IPS-NIHi7 (cell line): ENCODE data around the gene PCDHGA1.

Experiments used
- DNase-seq: peaks from one replicate; pipeline ENCODE4 v3.0.0; 2012; ENCODE audit warnings: mixed read lengths; ENCODE audit errors: extremely low spot score

Gene PCDHGA1

DNA sequence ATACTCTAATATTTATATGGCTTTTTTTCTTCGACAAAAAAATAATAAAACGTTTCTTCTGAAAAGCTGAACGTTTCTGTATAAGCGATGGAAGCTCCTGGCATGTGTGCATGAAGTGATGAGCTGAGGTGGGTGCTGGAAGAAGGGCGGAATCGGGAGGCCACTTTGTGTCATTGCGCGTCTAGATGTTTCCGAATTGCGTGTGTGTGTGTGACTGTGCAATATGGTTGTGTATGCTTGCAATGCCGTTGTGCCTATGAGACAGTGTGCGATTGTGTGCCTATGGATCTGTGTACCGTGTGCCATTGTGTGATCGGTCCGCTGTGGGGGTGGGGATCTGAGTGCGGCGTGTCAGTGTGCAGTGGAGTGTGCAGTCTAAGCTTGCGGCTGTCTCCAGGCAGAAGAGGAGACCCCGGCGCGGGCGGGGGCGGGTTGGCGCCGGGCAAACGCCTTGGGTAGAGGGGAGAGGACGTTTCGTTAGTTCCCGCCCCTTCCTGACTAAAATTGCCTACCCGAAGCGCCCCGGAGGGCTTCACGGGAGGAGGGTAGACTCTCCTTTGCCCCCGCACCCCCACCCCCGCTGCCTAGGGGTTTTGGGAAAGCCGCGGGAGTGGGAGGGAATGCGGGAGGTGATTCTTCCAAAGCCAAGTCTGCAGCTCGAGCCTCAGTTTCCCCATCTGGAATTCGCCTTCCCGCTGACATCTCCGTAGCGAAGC is 182.8 kb downstream of the PCDHGA1 start:
- peak; percentile 34 for DNase-seq

DNA sequence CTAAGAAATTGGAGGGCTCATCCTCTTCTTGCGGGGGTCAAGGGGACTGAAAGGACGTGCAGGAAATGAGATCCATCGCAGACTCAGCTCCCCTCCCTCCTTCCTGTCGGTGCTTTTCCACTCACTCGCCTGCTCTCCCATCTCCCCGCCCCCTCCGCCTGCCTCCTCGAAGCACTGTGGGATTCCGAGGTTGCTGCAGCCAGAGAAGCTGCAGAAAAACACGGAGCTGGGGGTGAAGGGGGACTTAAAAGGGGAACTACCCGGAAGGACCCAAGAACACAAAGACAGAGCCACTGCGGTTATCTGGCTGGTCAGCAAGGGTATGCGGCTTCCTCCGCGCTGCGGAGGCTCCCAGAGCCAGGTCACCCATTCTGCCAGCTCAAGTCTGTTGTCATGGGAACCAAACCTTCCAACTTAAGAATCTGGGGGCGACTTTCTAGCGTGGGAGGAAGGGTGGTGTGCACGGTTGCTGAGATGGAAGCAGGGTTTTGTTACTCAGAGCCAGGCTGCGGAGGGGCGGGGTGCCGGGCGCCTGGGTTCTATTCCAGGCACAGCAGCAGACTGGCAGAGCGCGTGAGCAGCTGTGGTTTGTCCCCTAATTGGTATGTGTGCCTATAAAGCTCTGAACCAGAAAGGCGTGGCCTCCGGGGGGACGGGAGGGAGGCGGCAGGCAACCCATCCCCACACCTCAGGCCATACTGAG is 183.5 kb downstream of the PCDHGA1 start:
- peak; percentile 60 for DNase-seq

DNA sequence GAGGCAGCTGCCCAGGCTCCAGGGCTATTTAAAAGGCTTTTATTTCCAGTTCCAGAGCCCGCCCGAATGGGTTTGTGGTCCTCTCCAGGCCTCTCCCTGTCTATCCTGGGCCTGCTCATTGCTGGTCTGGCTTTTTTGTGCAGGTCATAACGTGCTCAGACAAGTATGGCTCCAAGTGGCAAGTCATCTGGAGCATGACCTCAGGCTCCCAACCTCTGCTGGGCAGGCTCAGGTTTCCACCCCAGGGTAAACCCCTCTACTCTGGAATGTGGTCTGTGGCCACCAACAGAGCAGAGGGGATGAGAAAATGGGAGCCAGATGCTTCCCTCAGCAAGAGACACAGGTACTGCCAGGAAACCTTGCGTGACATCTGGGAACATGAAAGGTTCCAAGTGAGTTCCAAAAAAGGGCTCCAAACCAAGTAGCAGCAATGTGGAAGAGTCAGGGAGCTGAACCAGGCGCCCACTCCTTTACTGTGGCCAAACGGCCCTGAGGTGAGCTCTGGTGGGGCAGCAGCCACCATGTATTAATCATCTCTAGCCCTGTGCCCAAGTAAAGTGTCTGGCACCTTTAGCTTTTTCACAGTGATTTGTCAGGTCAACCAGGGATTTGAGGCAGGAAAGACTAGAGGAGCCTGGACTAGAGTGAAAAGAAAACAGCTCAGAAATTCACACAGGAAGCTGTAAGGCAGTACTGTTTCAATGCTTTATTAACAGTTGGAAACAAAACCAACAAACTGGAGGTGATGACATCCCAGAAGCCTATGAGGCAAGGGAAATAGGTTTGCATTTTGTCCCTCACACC is 184.2 kb downstream of the PCDHGA1 start:
- peak; percentile 70 for DNase-seq

DNA sequence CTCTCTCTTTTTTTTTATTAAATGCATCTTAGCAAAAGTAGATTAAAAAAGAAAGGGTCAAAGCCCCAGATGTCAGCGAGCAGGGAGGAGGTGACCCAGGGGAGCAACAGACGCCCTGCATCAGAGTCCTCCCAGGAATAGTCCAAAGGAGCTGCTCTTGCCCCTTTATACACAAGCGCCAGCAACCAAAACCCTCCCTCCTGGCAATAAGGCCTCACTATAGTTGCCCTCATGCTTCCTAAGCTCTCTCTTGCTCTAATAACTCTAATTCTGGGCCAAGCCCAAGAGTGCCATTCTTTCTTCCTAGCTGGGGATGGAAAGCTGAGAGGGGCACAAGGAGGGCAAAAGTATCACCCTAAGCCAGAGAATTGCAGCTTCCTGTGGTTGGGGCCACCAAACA is 184.8 kb downstream of the PCDHGA1 start:
- no peak for DNase-seq

DNA sequence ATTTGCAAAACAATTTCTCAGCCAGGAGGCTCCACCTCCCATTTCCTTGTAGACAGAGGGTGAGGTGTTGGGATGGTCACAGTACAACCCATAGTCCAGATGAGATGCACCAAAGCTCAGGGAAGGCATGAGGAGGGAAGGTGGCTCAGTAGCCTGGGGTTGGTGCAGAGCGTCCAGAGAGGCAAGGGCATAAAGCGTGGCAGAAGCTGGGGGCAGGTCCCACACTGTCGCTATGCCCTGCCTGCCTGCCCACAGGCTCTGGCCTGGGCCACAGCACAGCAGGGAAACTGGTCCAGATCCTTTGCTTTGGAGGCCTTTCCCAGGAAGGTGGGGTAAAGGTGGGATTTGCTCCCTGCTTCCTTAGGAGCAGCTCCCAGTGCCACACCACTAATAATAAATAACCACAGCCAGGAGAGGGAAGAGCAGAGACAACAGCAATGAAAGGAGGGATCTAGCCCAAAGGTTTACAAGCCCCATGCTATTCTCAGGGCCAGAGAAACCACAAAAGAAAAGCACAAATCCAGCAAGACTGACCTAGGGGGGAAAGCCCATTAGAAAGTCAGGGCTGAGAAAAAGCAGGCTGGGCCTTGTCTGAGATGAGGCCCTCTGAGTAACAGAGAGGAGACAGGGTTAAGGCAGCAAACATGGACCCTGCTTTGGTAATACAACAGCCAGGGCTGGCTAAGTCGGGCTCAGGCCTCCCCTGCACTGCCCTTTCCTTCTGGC is 185.8 kb downstream of the PCDHGA1 start:
- no peak for DNase-seq

DNA sequence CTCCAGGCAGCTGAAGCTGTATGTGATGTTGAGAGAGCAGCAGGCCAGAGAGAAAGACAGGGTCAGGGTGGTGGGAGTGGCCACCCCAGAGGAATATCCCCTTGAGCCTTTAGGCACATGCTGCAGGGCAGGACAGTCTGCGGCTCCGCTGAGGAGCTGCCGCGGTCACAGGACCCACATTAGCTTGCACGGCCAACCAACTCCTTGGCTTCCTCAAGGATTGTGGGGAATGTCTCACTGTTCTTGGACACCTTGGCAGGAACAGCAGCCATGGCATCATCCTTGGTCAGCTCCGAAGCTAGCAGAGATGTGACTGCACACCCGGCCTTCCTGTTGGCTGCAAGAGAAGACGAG is 186.3 kb downstream of the PCDHGA1 start:
- no peak for DNase-seq

DNA sequence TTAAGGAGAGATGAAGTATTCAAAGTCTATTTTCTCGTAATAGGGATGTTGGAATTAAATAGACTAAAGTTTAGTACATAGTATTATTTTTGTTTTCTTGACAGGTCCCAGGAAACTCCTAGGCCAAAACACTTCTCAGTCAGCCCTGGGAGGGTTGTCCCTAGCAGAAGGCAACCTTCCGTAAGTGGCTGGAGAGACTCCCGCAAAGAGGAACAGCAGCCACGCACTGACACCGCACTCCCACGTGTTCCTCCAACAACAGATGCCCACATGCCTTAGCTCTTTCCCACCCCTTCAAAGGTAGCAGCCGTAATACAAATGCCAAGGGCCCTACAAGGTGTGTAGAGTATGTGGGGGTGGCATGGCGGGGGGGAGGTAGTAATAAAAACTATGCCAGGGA is 187.0 kb downstream of the PCDHGA1 start:
- DNase-seq = no peak

DNA sequence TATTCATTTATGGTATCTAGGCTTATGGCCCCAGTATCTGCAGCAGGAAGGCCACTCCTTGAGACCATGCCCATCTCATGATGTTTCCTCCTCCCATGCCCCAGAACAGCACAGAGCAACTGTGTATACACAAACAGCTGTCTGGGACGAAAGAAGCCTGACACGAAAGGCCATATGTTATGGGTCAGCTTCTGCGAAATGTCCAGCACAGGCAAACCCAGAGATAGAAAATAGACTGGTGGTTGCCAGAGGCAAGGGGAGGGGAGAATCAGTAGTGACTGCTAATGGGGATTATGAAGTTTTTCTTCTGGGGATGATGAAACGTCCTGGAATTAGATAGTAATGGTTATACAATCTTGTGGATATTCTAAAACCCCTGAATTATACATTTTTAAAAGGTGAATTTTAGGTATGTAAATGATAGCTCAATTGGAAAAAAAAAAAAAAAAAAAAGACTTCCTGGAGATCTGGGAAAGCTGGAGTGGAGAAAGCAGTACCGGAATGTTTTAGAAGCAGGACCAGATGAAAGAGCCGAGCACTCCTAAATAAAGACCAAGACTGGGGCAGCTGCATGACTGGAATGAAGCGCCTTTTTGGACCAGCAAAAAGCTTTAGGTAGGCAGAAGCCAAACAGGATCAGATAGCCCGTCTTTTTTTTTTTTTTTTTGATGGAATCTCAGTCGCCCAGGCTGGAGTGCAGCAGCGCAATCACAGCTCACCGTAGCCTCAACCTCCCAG is 187.7 kb downstream of the PCDHGA1 start:
- no peak for DNase-seq

DNA sequence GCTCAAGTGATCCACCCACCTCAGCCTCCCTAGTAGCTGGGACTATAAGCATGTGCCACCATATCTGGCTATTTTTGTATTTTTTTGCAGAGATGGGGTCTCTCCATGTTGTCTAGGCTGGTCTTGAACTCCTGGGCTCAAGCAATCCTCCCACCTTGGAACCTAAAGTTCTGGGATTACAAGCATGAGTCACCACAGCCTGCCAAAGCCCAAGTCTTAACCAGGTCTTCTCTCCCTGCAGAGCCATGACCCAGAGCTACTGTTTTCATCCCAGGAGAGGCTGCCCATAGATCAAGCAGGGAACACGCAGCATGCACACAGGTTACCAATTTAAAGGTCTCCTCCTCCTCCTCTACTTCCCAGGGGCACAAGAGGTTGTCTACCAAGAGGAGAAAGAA is 188.3 kb downstream of the PCDHGA1 start:
- DNase-seq = no peak

DNA sequence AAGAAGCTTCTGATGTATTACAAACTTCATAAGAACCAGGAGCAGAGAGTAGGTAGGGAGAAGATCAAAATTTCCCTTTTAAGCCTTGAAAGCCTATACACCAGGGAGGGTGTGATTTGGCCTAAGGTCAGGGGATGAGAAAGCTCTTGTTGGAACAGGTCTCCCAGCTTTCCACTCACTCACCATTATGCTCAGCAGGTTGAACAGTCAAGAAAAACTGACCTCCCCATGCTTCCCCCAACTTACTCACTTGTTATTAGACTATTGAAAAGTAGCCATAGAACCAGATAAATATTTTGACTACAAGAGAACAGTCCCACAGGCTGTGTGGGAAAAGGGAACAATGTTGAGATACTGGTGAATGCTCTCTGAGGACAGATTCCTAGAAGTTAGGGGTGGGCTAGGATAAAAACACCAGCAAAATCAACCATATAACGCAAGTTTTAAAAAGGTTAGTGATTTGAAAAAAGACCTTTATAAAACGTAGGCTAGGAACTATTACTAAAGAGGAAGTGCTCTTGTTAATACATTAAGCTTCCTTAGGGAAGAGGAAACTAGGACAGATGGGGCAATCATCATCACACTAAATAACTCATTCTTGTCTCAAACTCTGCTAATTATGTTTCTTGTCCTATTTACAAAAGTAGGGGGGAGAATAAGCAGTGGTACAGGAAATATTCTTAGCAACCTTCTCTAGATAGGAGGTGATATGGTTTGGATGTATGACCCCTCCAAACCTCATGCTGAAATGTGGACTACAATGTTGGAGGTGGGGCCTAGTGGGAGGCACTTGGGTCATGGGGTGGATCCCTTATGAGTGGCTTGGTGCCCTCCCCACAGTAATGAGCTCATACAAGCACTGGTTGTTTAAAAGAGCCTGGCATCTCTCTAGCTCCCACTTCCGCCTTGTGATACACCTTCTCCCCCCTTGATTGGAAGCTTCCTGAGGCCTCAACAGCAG is 189.6 kb downstream of the PCDHGA1 start:
- DNase-seq = no peak

DNA sequence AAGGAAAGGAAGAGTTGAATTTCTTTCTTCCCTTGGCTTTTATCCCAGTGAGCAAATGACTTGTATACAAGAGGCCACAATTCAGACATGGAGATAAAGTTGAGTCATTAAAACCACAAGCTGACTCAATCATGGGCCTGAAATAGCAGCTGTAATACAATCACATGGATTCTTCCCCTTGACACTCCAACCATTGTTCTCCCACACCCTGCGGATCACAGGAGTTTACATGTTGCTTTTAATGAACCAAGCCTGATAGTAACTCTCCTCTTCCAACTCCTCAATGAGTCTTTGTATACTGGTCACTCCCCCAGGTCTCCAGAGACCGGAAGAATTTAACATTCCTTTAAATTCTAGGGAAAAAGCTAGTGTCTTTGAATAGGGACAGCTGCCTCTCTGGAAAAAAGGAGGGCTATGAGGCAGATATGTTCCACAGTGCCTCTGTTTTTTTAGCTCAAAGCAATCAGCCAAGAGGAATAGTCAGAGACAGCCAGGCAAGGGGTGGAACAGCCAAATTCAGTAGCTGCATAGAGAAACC is 191.0 kb downstream of the PCDHGA1 start:
- DNase-seq = no peak

DNA sequence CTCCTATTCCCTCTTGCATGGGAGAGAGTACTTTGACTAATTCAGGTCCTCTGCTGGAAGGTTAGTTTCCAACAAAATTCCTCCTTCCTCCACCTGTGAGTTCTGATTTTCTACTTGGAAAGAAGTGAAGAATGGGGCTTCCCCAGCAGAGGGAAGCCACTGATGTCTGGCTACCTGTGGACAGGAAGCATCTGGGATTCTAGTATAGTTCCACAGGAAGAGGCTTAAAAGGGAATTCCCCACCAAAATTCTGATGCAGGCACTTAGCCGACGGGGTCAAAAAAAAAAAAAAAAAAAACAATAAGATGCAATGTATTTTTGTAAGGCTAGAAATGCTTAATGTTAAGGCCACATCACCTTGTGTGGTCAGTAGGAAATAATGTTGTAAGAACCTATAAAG is 192.0 kb downstream of the PCDHGA1 start:
- DNase-seq = no peak

DNA sequence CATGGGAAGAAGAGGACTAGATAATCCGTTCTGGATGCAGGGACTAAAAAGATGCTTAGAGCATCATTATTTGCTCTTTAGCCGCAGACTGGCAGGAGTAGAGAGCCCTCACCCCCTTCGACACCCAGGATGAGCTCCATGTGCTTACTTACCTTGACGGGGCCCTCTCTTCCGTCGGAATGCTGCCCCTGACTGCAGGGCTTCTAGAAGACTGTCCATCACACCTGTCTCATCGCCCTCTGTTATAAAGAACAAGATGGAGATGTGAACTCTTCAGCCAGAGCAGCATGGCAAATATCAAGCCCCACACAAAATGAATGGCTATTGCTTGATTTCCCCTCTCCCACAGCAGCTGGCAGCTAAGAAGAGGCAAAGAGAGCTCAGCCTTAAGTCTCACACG is 193.7 kb downstream of the PCDHGA1 start:
- no peak for DNase-seq

DNA sequence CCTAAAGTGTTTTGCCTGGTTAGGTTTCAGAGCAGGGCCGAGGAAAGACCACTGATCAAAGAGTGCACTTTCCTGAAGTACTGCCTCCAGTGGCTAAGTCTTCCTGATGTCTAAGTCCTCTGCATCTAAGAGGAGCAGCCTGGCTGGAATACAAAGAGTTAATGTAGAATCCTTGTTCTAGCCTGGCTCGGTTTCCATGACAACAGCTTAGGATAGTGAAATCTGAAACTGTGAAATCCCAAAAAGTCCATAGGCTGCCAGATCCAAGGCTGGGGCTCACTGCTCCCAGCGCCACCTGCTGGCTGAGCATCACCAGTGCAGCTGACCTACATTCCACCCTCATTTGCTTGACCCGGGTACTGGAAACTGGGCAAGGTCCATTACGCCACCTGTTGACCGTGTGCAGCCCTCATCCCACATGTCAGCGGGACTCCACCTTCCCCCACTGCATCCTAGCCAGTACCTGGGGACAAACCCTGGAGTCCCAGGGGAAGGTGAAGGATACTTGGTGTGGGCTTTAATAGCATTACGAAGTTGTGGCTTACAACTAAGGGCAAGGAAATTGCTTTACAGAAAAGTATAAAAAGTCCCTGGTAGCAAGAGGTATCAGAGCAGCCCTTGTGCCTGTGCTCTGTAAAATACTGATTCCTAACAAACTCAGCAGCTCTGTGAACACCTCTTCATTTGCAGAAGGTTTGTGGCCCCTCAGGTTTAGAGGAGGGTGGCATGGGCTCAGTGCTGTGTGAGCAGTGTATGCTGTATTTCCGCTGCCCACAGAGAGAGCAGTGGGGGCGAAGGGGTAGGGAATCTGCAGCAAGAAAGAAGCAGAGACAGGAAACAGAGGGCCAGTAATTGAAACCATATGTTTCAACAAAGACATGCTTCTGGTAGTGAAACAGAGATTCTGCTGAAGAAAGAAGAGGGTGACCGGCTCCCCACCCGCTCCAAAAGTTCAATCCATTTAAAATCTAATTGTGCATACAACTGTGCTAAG is 194.6 kb downstream of the PCDHGA1 start:
- peak; percentile 96 for DNase-seq

DNA sequence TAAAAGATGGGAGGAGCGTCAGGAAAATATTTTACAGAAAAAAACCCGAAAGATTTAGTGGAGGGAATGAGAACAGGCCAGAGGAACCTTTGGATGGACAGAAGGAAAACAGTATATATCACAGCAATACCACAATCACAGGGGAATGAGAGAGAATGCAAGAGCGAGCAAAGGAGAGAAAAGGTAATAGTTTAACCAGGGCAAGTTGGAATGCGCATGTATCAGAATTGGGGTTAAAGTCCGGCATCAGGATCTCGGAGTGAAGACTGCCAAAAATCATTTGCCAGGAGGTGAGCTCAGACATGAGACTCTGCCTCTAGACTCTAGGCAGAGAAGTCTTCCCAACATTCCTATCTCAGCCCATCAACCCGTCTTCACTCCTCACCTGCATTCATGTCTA is 195.3 kb downstream of the PCDHGA1 start:
- no peak for DNase-seq

DNA sequence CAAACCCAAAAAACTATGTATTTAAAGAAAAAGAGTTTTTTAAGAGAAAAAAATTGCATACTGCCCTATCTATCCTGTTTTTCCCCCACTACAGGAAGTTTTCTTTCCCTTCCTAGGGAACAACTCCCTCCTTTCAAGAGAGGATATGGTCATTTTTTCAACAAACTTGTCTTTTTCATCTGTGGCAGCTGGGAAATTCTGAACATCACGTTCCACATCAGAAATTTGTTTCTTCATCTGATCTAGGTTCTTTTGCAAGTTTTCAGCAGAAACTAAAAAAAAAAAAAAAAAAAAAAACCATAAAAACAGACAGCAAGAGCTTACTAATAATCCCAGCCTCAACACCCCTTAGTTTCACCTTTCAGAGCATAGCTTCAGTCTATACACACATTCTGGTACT is 197.1 kb downstream of the PCDHGA1 start:
- DNase-seq = no peak

DNA sequence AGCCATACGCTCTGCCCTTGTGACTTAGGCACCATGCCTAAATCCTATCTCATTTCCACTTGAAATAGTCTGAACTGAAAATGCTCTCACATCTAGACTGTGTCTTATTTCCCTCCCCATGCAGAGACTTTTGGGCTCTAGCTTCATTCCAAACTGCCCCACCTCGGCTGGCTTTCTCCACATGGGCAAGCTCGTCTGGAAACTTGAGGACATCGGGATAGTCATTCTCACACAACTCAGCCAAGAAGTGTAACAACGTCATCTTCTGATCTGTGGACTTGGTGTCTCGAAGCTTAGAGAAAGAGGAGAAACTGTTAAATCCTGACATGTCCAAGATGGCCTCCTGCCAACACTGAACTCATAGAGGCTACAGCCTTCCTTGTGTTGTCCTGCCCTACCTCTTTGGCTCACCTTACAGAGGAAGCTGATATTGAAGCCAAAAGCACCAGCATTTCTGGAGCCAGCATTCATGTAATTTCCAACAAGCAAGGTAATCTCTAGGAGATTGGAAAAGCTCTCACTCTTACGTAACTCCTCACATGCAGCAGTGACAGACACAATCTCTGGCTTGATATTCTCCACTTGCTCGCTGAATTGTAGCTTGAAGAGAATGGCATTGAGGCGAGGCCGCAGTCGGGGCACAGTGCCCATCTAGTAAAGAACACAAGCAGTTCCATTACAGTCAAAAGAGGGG is 198.1 kb downstream of the PCDHGA1 start:
- no peak for DNase-seq

DNA sequence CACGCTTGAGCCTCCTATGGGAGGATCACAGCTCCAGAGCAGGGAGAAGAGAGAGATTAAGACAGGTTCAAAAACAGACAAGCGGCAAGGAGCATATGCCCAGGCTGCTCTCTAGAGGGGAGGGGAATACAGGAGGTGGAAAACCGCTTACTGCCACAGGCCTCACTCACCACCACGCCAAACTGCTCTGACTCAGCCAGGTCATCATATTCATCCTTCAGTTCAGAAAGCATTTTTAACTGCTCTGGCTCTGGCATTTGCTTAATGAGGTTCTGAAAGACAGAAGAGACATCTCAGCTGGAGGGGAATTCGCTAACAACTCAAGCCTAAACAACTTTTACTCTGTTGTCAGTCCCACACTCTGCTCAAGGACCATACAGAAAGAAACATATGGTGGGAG is 198.7 kb downstream of the PCDHGA1 start:
- DNase-seq = no peak
